HG03439 (cell line): ENCODE data around the gene TERT.
"Not testable (repeated sequence)": the region's sequence is repeated elsewhere in the genome, so short reads cannot be mapped to it uniquely, and the experiment has no call there.

ENCODE experiments used
- ATAC-seq: cut with Tn5 transposase; IDR thresholded peaks from one replicate; pipeline ENCODE4 v1.9.1; 2021; ENCODE audit warnings: mild to moderate bottlenecking, moderate library complexity; ENCODE audit not compliant: unreplicated experiment

Gene TERT

DNA sequence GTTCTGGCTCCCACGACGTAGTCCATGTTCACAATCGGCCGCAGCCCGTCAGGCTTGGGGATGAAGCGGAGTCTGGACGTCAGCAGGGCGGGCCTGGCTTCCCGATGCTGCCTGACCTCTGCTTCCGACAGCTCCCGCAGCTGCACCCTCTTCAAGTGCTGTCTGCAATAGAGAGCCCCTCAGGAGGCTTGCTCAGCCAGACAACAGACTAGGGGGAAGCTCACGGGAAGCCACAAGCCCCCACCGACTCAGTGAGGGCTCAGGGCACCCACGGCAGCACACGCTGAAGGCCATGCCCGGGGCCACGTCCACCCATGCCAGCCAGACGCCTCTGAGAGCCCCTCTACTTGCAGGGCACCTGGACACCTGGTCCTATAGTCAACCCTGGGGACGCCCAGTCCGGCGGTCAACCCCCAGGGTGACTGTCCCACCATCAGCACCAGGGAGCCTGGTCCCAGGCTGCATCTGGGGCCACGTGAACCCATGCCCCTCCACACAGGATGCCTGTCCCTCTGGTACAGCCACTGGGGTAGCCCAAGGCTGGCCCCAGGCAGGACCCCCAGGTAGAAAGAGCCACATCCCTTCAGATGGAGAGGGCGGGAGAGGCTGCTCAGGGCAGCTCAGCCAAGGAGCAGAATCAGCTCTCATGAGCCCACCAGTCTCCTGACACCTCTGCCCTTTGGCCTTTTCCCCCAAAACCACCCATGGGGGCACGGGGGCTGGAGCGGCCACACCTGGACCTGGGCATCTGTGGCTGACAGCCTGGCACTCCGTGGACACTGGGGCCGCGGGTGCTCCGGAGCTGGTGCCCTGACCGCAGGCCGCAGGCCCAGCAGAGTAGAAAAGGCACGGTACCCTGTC, 14.5 kb downstream of the TERT start:
- no peak for ATAC-seq

DNA sequence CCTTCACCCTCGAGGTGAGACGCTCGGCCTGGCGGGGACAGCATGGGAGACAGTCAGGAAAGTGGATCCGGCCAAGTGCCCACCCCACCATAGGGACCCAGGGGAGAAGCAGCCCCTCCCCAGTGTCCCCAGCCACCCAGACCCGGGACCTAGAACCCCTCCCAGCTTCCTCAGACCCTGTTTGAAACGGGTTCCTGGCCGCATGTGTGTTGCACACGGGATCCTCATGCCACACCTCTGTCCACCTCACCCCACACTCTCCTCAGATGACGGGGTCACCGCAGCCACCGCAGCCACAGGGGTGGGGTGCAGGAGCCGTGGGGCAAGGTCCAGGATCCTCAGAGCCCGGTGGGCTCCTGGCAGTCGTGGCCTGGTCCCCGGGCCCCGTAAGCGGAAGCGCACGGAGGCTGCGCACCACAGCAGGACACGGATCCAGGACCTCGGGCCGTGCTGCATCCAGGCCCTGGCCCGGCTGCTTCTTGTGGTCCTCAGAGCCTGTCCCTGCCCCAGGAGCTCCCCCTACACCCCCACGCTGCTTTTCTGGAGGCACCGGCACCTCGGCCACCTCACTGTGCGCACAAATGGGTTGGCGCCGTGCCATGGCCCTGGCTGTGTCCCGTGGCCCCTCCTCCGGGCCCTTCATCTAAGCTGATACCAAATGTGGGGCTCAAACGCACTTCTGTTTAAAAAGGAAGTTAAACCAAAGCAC, 15.3 kb downstream of the TERT start:
- no peak for ATAC-seq

DNA sequence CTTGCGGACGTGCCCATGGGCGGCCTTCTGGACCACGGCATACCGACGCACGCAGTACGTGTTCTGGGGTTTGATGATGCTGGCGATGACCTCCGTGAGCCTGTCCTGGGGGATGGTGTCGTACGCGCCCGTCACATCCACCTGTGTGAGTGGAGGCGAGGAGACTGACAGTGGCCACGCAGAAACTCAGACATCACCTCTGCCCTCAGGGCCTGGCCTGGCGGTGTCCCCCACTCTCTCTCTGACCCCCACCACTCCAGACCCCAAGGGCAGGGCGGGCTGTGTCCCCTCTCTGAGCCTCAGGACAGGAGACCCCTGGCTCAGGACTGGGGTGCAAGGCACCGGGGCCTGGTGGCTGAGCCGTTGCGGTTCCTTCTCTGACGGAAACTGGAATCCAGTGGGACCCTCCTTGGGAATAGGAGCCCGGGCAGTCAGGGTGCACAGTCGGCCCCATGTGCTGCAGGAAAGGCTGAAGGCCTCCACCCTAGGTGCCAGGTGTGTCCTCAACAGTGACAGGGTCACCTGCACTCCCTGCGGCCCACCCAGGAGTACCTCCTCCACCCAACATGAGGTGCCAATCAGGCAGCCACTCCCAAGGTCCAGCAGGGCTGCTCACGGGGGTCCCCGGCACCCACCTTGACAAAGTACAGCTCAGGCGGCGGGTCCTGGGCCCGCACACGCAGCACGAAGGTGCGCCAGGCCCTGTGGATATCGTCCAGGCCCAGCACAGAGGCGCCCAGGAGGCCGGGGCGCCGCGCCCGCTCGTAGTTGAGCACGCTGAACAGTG, 16.0 kb downstream of the TERT start:
- no peak for ATAC-seq

DNA sequence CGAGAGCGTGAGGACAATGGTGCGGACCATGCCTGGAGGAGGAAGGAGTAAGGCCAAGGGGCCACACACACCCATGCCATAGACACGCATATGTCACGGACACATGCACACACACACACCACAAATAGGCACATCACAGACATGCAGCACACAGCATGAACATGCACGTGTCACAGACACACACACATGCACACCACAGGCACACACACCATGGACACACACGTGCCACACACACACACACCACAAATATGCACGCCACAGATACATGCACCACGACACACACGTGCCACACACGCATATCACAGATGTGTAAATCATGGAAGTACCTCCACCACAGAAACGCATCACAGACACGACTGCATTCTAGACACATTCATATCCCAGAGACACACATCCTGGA, 16.7 kb downstream of the TERT start:
- no peak for ATAC-seq

DNA sequence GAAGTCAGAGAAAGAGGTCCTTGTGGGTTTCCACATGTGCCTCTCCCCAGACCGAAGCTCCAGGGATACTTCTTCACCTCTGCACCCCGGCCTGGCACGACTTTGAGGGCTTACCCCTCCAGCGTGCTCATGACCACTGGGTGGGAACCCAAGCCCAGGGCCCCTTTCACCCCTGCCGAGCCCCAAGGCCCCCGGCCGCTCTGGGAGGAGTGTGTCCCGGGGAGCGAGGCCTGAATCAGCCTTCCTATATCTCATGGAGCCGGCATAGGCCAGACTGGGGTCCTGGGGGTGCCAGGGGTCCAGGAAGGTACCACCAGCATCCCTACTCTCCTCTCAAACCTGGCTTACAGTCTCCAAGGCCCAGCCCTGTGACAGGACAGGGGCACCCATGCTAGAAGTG, 17.1 kb downstream of the TERT start:
- no peak for ATAC-seq

GRCh38 chr5:1277331-1277730, 17.5 kb downstream of the TERT start:
- ATAC-seq = no peak

- ATAC-seq = no peak
Measured at GRCh38 chr5:1276930-1277329, 17.9 kb downstream of the TERT start.

DNA sequence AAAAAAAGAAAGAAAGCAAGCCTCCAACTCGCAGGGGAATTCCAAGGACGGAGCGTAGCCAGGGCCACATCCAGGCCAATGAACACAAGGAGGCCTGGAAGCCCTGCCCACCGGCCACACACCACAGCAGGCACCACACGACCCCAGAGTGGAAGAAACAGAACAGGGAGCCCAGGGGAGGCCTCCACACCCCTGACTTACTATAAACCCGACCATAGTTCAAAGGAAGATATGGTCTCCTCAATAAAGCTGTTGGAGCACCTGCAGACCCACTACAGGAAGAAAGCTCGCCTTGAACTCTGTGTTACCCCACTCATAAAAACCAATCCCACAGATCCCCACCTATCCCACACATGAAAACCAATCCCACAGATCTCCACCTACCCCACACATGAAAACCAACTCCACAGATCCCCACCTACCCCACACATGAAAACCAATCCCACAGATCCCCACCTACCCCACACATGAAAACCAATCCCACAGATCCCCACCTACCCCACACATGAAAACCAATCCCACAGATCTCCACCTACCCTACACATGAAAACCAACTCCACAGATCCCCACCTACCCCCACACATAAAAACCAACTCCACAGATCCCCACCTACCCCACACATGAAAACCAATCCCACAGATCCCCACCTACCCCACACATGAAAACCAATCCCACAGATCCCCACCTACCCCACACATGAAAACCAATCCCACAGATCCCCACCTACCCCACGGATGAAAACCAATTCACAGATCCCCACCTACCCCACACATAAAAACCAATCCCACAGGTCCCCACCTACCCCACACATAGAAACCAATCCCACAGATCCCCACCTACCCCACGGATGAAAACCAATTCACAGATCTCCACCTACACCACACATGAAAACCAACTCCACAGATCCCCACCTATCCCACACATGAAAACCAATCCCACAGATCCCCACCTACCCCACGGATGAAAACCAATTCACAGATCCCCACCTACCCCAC, 19.2 kb downstream of the TERT start:
- ATAC-seq = not testable (repeated sequence)

- ATAC-seq = no peak
Measured at GRCh38 chr5:1274471-1274870, 20.4 kb downstream of the TERT start.

DNA sequence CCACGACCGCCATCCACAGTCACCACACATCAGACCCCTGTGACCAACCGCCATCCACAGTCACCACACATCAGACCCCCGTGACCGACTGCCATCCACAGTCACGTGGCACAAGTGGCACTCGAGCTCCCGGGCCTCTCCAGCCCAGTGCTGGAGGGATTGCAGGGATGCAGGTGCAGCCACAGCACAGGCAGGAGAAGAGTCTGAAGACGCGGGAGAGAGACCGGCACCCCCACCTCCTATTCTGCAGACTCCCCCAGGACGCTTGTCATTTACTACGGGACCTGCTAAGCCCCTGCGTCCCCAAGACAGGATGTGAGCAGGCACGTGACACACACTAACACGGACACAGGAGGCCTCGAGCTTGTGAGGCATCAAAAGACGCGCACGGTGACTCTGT, 21.1 kb downstream of the TERT start:
- ATAC-seq = no peak

- no peak for ATAC-seq
Measured at GRCh38 chr5:1272201-1272600, 22.7 kb downstream of the TERT start.

DNA sequence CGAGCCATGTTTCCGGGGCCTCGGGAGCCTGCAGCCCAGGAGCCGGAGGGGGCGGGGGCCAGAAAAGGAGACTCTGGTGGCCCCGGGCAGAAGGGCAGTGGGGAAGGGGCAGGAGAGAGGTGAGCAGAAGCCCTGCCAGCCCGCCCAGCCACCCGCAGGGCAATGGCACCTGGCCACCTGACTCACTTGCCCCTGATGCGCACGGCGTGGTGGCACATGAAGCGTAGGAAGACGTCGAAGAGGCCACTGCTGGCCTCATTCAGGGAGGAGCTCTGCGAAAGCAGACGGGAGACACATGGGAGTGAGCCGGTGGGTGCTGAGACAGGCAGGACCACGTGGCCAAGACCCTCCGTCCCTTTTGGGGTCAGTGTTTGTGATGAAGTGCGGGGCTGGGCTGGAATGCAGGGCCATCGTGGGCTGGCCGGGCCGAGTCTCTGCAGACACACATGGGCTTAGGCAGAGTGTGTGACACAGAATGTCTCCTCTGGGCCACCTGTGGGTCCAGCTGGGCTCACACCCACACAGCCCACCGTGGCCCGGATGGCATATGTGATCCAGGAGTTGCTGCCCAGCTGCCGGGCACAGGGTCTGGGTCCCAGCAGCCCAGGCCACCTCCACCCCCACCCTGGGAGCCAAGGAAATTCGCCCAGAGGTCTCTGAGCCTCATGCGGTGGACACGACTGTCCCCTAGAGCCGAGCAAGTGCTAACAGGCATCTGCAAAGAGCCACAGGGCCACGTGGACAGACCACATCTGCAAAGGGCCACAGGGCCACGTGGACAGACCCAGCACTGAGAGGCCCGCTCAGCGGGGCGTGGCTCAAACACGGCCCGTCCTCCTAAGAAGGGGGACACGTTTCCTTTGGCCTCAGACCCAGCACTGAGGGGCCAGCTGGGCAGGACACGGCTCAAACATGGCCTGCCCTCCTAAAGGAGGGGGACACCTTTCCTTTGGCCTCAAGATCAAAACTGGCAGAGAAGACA, 23.6 kb downstream of the TERT start:
- ATAC-seq = no peak

DNA sequence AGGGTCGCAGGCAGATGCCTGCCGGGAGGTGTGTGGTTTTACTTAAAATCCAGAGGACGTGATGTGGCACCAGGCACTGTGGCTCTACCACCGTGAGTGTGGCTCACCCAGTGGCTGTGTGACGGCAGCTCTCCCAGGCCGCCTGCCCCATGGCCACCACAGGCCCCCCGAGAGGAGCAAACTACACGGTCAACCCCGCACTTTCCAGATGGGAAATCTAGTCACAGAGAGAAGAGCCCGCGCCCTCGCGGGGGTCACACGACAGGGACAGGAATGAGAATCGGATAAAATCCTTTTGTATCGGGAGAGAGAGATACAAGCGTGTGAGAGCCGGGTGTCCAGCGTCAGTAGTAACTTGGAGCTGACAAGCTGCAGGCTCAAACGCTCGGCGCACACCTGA, 24.4 kb downstream of the TERT start:
- ATAC-seq = no peak

DNA sequence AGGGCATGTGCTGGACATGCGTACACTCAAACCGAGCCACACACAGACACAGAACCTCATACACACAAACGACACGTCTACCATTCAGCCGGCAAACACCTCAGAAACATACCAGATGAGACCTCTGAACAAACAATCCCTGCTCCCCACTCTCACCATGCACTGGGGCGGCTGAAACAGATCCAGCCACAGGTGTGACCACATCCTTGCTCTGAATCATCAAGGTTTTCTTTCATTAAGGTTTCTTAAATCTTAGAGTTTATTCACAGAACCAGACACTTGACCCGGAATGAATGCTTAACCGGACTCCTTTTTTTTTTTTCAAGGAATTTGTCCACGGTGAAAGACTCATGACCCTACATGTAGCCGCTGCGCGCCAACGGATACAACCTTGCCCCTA, 26.2 kb downstream of the TERT start:
- no peak for ATAC-seq

DNA sequence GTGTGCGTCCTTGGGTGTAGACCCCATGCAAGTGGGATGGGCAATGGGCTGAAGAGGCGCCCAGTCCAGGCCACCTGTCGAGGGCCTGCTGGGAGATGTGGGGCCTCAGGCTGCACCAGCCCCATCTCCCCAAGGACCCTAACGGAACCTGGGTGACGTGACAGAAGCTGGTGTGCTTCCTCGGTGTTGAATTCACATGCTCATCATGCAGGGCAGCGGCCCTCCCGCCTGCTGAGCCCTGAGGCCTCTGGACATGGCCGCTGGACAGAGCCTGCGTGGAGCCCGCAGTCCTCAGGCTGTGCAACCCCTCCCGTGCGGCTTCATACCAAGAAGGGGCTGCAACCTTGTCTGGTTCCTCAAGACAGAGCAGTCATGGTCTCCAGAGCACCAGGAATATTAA, 26.8 kb downstream of the TERT start:
- no peak for ATAC-seq

GRCh38 chr5:1267464-1267863, 27.4 kb downstream of the TERT start:
- not testable (repeated sequence) for ATAC-seq

DNA sequence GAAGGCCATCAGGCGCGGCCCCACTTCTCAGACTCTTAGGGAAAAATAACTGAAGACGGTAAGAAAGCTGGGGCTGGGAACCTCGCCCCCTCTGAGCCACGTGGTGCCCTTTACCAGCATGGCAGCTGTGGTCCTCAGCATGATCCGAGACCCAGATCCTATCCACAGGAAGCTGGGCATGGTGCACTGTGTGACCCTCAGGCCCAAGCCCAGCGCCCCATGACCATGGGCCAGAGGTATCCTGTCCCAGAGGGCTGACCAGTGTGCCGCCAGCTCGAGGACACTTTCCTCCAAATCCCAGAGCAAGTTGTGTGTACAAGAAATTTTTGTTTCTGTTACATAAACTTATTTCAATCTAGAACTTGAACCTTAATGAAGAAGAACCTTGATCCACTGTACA, 28.1 kb downstream of the TERT start:
- ATAC-seq = no peak

- no peak for ATAC-seq
Measured at GRCh38 chr5:1265461-1266455, 29.1 kb downstream of the TERT start.
